WTC11 (cell line): ENCODE measurements around the gene TARP.

Source experiments
- ATF3 ChIP-seq: sonication (generic); formaldehyde crosslinking; conservative IDR thresholded peaks from 2 replicates; pipeline ENCODE4 v1.8.1; 2022; ENCODE audit warnings: mild to moderate bottlenecking, missing genetic modification reagents
- CREM ChIP-seq: sonication (generic); formaldehyde crosslinking; IDR thresholded peaks from 2 replicates; pipeline ENCODE4 v1.8.1; 2022; ENCODE audit warnings: mild to moderate bottlenecking, missing genetic modification reagents, moderate library complexity
- E2F4 ChIP-seq: sonication (generic); formaldehyde crosslinking; IDR thresholded peaks from 2 replicates; pipeline ENCODE4 v1.8.1; 2022; ENCODE audit warnings: low read depth, mild to moderate bottlenecking, moderate library complexity, missing genetic modification reagents, borderline replicate concordance
- ESRRA ChIP-seq: sonication (generic); formaldehyde crosslinking; IDR thresholded peaks from 2 replicates; pipeline ENCODE4 v1.8.1; 2022; ENCODE audit warnings: mild to moderate bottlenecking, missing genetic modification reagents, borderline replicate concordance
- HMGXB4 ChIP-seq: sonication (generic); formaldehyde crosslinking; IDR thresholded peaks from 2 replicates; pipeline ENCODE4 v1.8.1; 2023; ENCODE audit warnings: mild to moderate bottlenecking, moderate library complexity, missing genetic modification reagents
- IRF1 ChIP-seq: sonication (generic); formaldehyde crosslinking; IDR thresholded peaks from 2 replicates; pipeline ENCODE4 v1.8.0; 2023; ENCODE audit warnings: missing genetic modification reagents
- NR3C1 ChIP-seq: sonication (generic); formaldehyde crosslinking; conservative IDR thresholded peaks from 2 replicates; pipeline ENCODE4 v1.8.1; 2023; ENCODE audit warnings: low read depth, mild to moderate bottlenecking, missing genetic modification reagents
- SP1 ChIP-seq: sonication (generic); formaldehyde crosslinking; conservative IDR thresholded peaks from 2 replicates; pipeline ENCODE4 v1.8.1; 2022; ENCODE audit warnings: missing genetic modification reagents
- ZNF232 ChIP-seq: sonication (generic); formaldehyde crosslinking; IDR thresholded peaks from 2 replicates; pipeline ENCODE4 v1.8.0; 2022; ENCODE audit warnings: mild to moderate bottlenecking, missing genetic modification reagents
- TF ChIP-seq, protein P1 (sequence below): sonication (generic); formaldehyde crosslinking; IDR thresholded peaks from 2 replicates; pipeline ENCODE4 v1.8.1; 2023; ENCODE audit warnings: mild to moderate bottlenecking, missing genetic modification reagents, moderate library complexity
- TF ChIP-seq, protein P2 (sequence below): fragments of 200-600 bp; IDR thresholded peaks from 2 replicates; pipeline ENCODE4 v1.8.0; 2022; ENCODE audit warnings: antibody characterized with exemption
- TF ChIP-seq, protein P3 (sequence below): sonication (generic); formaldehyde crosslinking; IDR thresholded peaks from 2 replicates; pipeline ENCODE4 v1.8.1; 2023; ENCODE audit warnings: mild to moderate bottlenecking, missing genetic modification reagents, borderline replicate concordance
- TF ChIP-seq, protein P4 (sequence below): sonication (generic); formaldehyde crosslinking; IDR thresholded peaks from 2 replicates; pipeline ENCODE4 v1.8.0; 2022; ENCODE audit warnings: mild to moderate bottlenecking, missing genetic modification reagents
- TF ChIP-seq, protein P5 (sequence below): sonication (generic); formaldehyde crosslinking; IDR thresholded peaks from 2 replicates; pipeline ENCODE4 v1.8.0; 2022; ENCODE audit warnings: mild to moderate bottlenecking, missing genetic modification reagents

- TF ChIP-seq, protein P1, sequence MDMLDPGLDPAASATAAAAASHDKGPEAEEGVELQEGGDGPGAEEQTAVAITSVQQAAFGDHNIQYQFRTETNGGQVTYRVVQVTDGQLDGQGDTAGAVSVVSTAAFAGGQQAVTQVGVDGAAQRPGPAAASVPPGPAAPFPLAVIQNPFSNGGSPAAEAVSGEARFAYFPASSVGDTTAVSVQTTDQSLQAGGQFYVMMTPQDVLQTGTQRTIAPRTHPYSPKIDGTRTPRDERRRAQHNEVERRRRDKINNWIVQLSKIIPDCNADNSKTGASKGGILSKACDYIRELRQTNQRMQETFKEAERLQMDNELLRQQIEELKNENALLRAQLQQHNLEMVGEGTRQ (CRISPR knock-in tag), result no peak
- TF ChIP-seq, protein P2, sequence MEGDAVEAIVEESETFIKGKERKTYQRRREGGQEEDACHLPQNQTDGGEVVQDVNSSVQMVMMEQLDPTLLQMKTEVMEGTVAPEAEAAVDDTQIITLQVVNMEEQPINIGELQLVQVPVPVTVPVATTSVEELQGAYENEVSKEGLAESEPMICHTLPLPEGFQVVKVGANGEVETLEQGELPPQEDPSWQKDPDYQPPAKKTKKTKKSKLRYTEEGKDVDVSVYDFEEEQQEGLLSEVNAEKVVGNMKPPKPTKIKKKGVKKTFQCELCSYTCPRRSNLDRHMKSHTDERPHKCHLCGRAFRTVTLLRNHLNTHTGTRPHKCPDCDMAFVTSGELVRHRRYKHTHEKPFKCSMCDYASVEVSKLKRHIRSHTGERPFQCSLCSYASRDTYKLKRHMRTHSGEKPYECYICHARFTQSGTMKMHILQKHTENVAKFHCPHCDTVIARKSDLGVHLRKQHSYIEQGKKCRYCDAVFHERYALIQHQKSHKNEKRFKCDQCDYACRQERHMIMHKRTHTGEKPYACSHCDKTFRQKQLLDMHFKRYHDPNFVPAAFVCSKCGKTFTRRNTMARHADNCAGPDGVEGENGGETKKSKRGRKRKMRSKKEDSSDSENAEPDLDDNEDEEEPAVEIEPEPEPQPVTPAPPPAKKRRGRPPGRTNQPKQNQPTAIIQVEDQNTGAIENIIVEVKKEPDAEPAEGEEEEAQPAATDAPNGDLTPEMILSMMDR, result no peak
- TF ChIP-seq SP1 (CRISPR knock-in tag) (no peak), E2F4 (CRISPR knock-in tag) (no peak), CREM (CRISPR knock-in tag) (no peak), HMGXB4 (CRISPR knock-in tag) (no peak), ESRRA (CRISPR knock-in tag) (no peak), NR3C1 (CRISPR knock-in tag) (no peak), ATF3 (CRISPR knock-in tag) (no peak), ZNF232 (CRISPR knock-in tag) (no peak), IRF1 (CRISPR knock-in tag) (no peak)
- TF ChIP-seq, protein P3, sequence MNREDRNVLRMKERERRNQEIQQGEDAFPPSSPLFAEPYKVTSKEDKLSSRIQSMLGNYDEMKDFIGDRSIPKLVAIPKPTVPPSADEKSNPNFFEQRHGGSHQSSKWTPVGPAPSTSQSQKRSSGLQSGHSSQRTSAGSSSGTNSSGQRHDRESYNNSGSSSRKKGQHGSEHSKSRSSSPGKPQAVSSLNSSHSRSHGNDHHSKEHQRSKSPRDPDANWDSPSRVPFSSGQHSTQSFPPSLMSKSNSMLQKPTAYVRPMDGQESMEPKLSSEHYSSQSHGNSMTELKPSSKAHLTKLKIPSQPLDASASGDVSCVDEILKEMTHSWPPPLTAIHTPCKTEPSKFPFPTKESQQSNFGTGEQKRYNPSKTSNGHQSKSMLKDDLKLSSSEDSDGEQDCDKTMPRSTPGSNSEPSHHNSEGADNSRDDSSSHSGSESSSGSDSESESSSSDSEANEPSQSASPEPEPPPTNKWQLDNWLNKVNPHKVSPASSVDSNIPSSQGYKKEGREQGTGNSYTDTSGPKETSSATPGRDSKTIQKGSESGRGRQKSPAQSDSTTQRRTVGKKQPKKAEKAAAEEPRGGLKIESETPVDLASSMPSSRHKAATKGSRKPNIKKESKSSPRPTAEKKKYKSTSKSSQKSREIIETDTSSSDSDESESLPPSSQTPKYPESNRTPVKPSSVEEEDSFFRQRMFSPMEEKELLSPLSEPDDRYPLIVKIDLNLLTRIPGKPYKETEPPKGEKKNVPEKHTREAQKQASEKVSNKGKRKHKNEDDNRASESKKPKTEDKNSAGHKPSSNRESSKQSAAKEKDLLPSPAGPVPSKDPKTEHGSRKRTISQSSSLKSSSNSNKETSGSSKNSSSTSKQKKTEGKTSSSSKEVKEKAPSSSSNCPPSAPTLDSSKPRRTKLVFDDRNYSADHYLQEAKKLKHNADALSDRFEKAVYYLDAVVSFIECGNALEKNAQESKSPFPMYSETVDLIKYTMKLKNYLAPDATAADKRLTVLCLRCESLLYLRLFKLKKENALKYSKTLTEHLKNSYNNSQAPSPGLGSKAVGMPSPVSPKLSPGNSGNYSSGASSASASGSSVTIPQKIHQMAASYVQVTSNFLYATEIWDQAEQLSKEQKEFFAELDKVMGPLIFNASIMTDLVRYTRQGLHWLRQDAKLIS (CRISPR knock-in tag), result no peak
- TF ChIP-seq, protein P4, sequence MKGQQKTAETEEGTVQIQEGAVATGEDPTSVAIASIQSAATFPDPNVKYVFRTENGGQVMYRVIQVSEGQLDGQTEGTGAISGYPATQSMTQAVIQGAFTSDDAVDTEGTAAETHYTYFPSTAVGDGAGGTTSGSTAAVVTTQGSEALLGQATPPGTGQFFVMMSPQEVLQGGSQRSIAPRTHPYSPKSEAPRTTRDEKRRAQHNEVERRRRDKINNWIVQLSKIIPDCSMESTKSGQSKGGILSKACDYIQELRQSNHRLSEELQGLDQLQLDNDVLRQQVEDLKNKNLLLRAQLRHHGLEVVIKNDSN (CRISPR knock-in tag), result no peak
- TF ChIP-seq, protein P5, sequence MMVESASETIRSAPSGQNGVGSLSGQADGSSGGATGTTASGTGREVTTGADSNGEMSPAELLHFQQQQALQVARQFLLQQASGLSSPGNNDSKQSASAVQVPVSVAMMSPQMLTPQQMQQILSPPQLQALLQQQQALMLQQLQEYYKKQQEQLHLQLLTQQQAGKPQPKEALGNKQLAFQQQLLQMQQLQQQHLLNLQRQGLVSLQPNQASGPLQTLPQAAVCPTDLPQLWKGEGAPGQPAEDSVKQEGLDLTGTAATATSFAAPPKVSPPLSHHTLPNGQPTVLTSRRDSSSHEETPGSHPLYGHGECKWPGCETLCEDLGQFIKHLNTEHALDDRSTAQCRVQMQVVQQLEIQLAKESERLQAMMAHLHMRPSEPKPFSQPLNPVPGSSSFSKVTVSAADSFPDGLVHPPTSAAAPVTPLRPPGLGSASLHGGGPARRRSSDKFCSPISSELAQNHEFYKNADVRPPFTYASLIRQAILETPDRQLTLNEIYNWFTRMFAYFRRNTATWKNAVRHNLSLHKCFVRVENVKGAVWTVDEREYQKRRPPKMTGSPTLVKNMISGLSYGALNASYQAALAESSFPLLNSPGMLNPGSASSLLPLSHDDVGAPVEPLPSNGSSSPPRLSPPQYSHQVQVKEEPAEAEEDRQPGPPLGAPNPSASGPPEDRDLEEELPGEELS, result no peak
Measured at GRCh38 chr7:38280000-38280399, 6.6 kb upstream of the TARP start.
